GM12872 (cell line): Measurements from ENCODE around the gene PRDM5.

Experiments used
- TF ChIP-seq, protein P1 (sequence below): IDR thresholded peaks from 3 replicates; pipeline ENCODE4 v1.5.1; 2011; ENCODE audit warnings: low read depth, mild to moderate bottlenecking, low read length, moderate library complexity; ENCODE audit not compliant: insufficient read depth

The PRDM5 gene

DNA sequence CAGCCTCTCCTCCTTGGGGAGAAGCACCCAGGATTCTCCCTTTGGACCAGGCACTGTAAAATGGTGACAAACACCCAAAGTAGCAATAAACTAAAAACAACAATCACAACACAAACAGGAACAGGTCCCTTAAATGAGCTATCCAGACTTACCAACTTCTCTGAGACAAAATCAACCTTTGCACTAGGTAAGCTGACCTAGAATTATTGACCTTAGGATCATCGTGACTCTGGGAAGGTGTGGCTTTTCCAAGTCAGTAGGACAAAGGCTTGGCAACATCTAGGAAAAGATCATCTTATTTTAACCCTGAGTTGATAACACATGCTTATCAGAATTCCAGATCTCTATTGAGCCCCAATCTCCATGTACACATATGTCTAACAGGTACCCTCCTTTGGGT is 166.7 kb downstream of the PRDM5 start:
- TF ChIP-seq, protein P1, sequence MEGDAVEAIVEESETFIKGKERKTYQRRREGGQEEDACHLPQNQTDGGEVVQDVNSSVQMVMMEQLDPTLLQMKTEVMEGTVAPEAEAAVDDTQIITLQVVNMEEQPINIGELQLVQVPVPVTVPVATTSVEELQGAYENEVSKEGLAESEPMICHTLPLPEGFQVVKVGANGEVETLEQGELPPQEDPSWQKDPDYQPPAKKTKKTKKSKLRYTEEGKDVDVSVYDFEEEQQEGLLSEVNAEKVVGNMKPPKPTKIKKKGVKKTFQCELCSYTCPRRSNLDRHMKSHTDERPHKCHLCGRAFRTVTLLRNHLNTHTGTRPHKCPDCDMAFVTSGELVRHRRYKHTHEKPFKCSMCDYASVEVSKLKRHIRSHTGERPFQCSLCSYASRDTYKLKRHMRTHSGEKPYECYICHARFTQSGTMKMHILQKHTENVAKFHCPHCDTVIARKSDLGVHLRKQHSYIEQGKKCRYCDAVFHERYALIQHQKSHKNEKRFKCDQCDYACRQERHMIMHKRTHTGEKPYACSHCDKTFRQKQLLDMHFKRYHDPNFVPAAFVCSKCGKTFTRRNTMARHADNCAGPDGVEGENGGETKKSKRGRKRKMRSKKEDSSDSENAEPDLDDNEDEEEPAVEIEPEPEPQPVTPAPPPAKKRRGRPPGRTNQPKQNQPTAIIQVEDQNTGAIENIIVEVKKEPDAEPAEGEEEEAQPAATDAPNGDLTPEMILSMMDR = no peak

DNA sequence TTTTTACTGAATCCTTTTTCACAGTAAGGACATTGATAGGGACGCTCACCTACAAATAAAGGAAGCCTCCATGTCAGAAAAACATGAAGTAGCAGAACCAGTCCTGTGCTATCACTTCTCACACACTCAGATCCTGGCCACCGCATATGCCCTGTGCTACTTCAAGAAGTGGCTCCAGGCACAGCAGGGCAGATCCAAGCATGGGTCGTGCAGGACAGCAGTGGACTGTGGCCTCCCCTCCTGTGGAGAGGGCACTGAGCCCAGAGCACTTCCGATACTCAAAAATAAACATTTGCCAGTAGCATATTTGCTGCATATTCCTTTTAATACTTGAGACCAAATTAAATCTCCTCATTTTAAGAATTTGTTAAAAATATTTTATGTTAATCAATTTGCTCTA is 167.9 kb downstream of the PRDM5 start:
- TF ChIP-seq, protein P1 = no peak

DNA sequence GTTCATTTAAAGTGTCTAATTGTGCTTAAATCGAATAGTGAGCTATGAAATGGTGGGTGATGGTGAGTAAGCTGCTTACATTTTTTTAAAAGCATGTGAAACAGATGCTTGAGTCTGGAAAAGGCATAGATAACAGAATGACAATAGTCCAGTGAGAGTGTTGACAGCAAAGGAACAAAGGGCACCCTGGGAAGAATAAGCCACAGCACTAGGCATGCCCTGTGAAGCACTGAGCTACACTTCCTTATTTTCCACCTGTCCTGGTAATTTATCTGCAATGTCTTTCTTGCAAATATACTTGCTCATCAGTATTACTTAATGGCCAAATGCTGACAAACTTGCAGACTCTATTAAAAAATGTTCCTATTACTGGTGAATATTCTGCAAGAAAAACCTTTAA is 168.7 kb downstream of the PRDM5 start:
- TF ChIP-seq, protein P1 = no peak

DNA sequence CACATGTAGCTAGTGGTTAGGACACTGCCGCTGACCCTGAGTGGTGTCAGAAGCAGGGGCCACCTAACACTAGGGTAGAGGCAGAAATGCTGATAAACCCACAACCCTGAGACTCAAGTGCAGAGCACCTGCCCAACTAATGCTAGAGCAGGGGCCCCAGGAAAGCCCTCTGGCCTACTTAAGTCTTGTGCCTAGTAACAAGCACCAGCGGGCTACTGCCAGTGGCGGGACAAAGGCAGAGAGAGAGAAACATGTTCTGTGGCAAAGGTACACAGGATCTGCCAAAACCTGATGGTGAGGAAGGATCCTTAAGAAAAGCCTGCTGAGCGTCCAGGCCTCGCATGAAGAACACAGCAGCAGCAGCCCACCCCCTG is 172.4 kb downstream of the PRDM5 start:
- TF ChIP-seq, protein P1 = no peak

DNA sequence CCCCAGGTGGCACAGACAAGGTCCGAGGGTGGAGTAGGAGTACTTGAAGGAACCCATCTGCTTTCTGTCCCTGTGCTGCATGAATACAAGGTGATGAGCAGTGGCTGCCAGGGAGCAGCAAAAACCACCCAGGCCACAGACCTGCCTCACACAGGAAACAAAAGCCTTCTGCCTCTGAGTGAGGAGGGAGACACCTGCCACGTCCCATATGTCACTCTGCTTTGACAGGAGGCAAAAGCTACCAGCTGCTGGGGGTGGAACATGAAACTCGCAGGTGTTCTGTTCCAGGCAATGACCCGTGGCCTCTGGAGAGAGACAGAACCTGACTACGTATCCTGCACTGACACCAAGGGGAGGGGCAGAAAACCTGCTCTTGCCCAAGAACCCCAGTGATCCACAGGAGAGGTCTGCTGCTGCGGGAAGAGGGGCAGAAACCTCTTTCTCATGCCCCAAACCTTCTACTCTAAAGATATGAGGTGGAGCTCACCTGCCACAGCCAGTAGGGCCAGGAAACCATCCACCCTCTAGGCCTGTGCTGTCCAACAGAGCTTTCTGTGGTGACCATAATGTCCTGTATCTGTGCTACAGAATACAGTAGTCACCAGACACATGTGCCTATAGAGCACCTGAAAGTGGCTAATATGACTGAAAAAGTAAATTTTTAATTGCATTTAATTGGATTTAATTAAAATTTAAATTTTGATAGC is 172.9 kb downstream of the PRDM5 start:
- TF ChIP-seq, protein P1 = no peak

DNA sequence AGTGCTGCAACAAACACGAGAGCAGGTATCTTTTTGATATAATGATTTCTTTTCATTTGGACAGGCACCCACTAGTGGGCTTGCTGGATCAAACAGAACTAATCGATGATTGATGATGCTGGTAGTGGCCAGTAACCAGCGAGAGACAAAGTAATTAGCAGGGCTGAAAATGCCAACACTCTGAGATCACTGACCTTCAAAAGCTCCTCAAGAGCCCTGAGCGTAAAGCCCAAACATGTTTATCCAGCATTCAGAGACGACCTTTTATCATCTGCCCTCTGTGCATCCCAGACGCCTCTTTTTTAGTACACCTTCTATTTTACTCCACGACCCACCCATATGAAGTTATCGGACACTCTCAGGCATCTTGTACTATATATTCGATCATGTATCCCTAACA is 186.2 kb downstream of the PRDM5 start:
- TF ChIP-seq, protein P1 = no peak

DNA sequence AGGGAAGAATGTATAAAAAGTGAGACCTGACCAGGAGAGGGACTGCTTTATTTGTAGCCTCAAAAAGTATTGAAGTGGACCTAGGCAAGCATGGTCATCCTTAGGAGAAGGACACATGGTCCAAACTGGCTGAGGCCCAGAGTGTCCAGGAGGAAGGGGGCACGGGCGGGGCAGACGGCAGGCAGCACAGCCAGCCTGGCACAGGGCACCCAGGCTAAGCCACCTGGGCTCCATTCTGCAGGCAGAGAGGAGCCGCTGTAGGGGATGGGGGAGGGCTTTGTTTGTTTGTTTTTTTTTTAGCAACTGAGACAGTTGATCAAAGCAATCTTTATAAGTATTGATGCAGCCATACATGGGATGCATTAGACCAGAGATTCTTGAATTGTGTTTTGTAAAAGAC is 188.6 kb downstream of the PRDM5 start:
- TF ChIP-seq, protein P1 = no peak
